Ishikawa (cell line): ENCODE results near the gene CPM.

Experiments used
- EP300 ChIP-seq: IDR thresholded peaks from 2 replicates; pipeline ENCODE4 v1.6.1; 2012; ENCODE audit warnings: borderline replicate concordance
- MAX ChIP-seq: IDR thresholded peaks from 2 replicates; pipeline ENCODE4 v1.6.1; 2012

GRCh38 chr12:68864604-68865003 is 68.4 kb downstream of the CPM start:
- TF ChIP-seq MAX (no peak), EP300 (no peak)
